SU-DHL-6 (cell line): ENCODE measurements around the gene SLC2A1.

Experiments used
- H2AFZ ChIP-seq: fragments of 200-600 bp; sonication (generic); 2 replicates; pipeline ENCODE4 v1.6.1; 2014; ENCODE audit warnings: low read depth, mild to moderate bottlenecking, moderate library complexity, mixed read lengths, antibody characterized with exemption, low read length; ENCODE audit not compliant: severe bottlenecking
- H3F3A ChIP-seq: fragments of 200-600 bp; shearing (Covaris generic); 2 replicates; pipeline ENCODE4 v1.6.0; 2016; ENCODE audit warnings: antibody characterized with exemption, mild to moderate bottlenecking; ENCODE audit not compliant: insufficient read depth
- H3K27ac ChIP-seq: fragments of 200-600 bp; sonication (generic); 2 replicates; pipeline ENCODE4 v1.5.1; 2016; ENCODE audit warnings: low read depth, mild to moderate bottlenecking, low read length, moderate library complexity, mixed read lengths
- H3K27me3 ChIP-seq: fragments of 200-600 bp; sonication (generic), shearing (Covaris generic); 2 replicates; pipeline ENCODE4 v1.6.0; 2014; ENCODE audit warnings: mild to moderate bottlenecking, low read length
- H3K36me3 ChIP-seq: fragments of 200-600 bp; sonication (generic); 2 replicates; pipeline ENCODE4 v1.6.1; 2014; ENCODE audit warnings: mild to moderate bottlenecking, low read length, mixed read lengths
- H3K4me2 ChIP-seq: fragments of 300-600, 200-600 bp; shearing (Covaris generic), sonication (generic); 2 replicates; pipeline ENCODE4 v1.6.0; 2014; ENCODE audit warnings: low read length, low read depth, mild to moderate bottlenecking; ENCODE audit not compliant: poor library complexity, severe bottlenecking
- H3K4me3 ChIP-seq: fragments of 200-600 bp; sonication (generic); 2 replicates; pipeline ENCODE4 v1.5.1; 2014; ENCODE audit warnings: antibody characterized with exemption, low read length, mild to moderate bottlenecking, mixed read lengths; ENCODE audit not compliant: insufficient read depth, poor library complexity, severe bottlenecking
- H3K79me2 ChIP-seq: fragments of 200-600 bp; sonication (generic); 2 replicates; pipeline ENCODE4 v1.6.1; 2014; ENCODE audit warnings: mild to moderate bottlenecking, low read length, moderate library complexity; ENCODE audit not compliant: insufficient read depth
- H3K9ac ChIP-seq: fragments of 200-600 bp; sonication (generic); 2 replicates; pipeline ENCODE4 v1.7.0; 2014; ENCODE audit warnings: mild to moderate bottlenecking, low read length
- H3K9me2 ChIP-seq: fragments of 200-600 bp; sonication (generic); replicated peaks from 2 replicates; pipeline ENCODE4 v1.6.1; 2014; ENCODE audit warnings: low read length; ENCODE audit not compliant: insufficient read depth
- H3K9me3 ChIP-seq: fragments of 200-600 bp; sonication (generic); 2 replicates; pipeline ENCODE4 v1.6.1; 2014; ENCODE audit warnings: low read length, mixed read lengths; ENCODE audit not compliant: insufficient read depth
- H4K20me1 ChIP-seq: fragments of 200-600 bp; sonication (generic); 2 replicates; pipeline ENCODE4 v1.6.1; 2014; ENCODE audit warnings: low read depth, mild to moderate bottlenecking, antibody characterized with exemption, low read length, moderate library complexity, mixed read lengths
- CTCF ChIP-seq: fragments of 200-600 bp; sonication (generic); IDR thresholded peaks from one replicate; pipeline ENCODE4 v1.5.1; 2017; ENCODE audit warnings: antibody characterized with exemption, mild to moderate bottlenecking, low read length, moderate library complexity; ENCODE audit not compliant: insufficient read depth, poor library complexity, severe bottlenecking
- EZH2phosphoT487 ChIP-seq: fragments of 200-600 bp; sonication (generic), shearing (Covaris generic); conservative IDR thresholded peaks from 2 replicates; pipeline ENCODE4 v1.6.1; 2018; ENCODE audit warnings: mild to moderate bottlenecking, antibody characterized with exemption, low read length, moderate library complexity, mixed read lengths

Gene SLC2A1

GRCh38 chr1:42963378-42964043 is 4.8 kb upstream of the SLC2A1 start:
- TF ChIP-seq EZH2phosphoT487 (no peak), CTCF (no peak)
- no peaks in the 10 kb centered on the region for H3F3A ChIP-seq
- no peaks in the 10 kb centered on the region for H3K9me2 ChIP-seq
- H2AFZ ChIP-seq: no peak overlapping the region
- no peak overlapping the region for H3K27ac ChIP-seq
- no peaks in the 10 kb centered on the region for H3K79me2 ChIP-seq
- H3K36me3 ChIP-seq: no peaks in the 10 kb centered on the region
- no peak overlapping the region for H3K4me2 ChIP-seq
- H4K20me1 ChIP-seq: no peaks in the 10 kb centered on the region
- H3K27me3 ChIP-seq: no peaks in the 10 kb centered on the region
- no peaks in the 10 kb centered on the region for H3K9me3 ChIP-seq
- no peak overlapping the region for H3K4me3 ChIP-seq
- H3K9ac ChIP-seq: no peak overlapping the region

GRCh38 chr1:42962641-42963377 is 4.1 kb upstream of the SLC2A1 start:
- Histone ChIP-seq H3K4me2 (no peak overlapping the region), H3K4me3 (no peak overlapping the region), H3K9ac (no peak overlapping the region), H3K9me2 (no peaks in the 10 kb centered on the region), H3K79me2 (peaks cover 2% of the 10 kb centered on the region), H4K20me1 (no peaks in the 10 kb centered on the region), H3K9me3 (no peaks in the 10 kb centered on the region), H3K27ac (no peak overlapping the region), H3K36me3 (no peaks in the 10 kb centered on the region), H3K27me3 (no peaks in the 10 kb centered on the region), H3F3A (no peaks in the 10 kb centered on the region), H2AFZ (no peak overlapping the region)
- TF ChIP-seq EZH2phosphoT487 (no peak), CTCF (no peak)

GRCh38 chr1:42961312-42962091 is 2.8 kb upstream of the SLC2A1 start:
- H3K79me2 ChIP-seq: peaks cover 15% of the 10 kb centered on the region
- no peak overlapping the region for H3K4me2 ChIP-seq
- no peak overlapping the region for H2AFZ ChIP-seq
- no peak overlapping the region for H3K4me3 ChIP-seq
- TF ChIP-seq CTCF (no peak), EZH2phosphoT487 (no peak)
- no peak overlapping the region for H3K9ac ChIP-seq
- H3K27me3 ChIP-seq: no peaks in the 10 kb centered on the region
- H3K9me2 ChIP-seq: no peaks in the 10 kb centered on the region
- no peaks in the 10 kb centered on the region for H3F3A ChIP-seq
- no peak overlapping the region for H3K27ac ChIP-seq
- H3K9me3 ChIP-seq: no peaks in the 10 kb centered on the region
- H4K20me1 ChIP-seq: no peaks in the 10 kb centered on the region
- H3K36me3 ChIP-seq: no peaks in the 10 kb centered on the region
